HG02840 (cell line): ENCODE results near the gene PRSS2.

Experiments
- ATAC-seq: cut with Tn5 transposase; IDR thresholded peaks from one replicate; pipeline ENCODE4 v1.9.1; 2021; ENCODE audit warnings: mild to moderate bottlenecking, moderate library complexity, moderate number of reproducible peaks; ENCODE audit not compliant: unreplicated experiment, low FRiP score

PRSS2 gene

DNA sequence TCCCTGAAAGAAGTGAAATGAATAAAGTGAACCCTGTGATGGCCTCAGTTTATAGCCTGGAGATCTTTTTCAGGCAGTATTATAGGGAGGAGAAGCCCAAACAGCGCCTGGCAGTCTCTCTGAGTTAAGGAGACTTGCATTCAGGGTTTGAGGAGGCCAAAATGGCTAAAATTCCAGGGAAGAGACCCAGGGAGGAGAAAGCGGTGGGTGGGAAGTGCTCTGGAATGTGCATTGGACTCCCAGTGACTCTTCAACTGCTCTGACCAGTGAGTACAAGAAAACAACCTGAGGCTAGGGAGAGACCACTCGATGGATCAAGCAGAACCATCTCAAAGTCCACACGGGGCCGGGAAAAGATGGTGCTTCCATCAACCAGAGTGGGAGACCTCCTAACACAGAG, 48.8 kb downstream of the PRSS2 start:
- no peak for ATAC-seq

GRCh38 chr7:142822714-142823113, 51.9 kb downstream of the PRSS2 start:
- ATAC-seq, result no peak
